Measurements from ENCODE around the gene RARRES1.
"Not testable (repeated sequence)": the region's sequence is repeated elsewhere in the genome, so short reads cannot be mapped to it uniquely, and the experiment has no call there.

RARRES1 gene

GRCh38 chr3:158733656-158734055 is 1.4 kb upstream of the RARRES1 start:
- no peak for DNase-seq

- DNase-seq, result no peak
Observed at GRCh38 chr3:158732856-158733200, 571 bp upstream of the RARRES1 start.

- DNase-seq, result no peak
Observed at GRCh38 chr3:158731486-158731885, 771 bp downstream of the RARRES1 start.

GRCh38 chr3:158728851-158729250 is 3.4 kb downstream of the RARRES1 start:
- no peak for DNase-seq

- no peak for DNase-seq
Observed at GRCh38 chr3:158728061-158728377, 4.2 kb downstream of the RARRES1 start.

- DNase-seq, result peak; percentile 36 to 70
Observed at GRCh38 chr3:158727206-158728060, 4.8 kb downstream of the RARRES1 start.

GRCh38 chr3:158725348-158726011 is 6.8 kb downstream of the RARRES1 start:
- DNase-seq, result no peak

- DNase-seq, result no peak
Observed at GRCh38 chr3:158723991-158724390, 8.3 kb downstream of the RARRES1 start.

GRCh38 chr3:158722108-158722507 is 10.1 kb downstream of the RARRES1 start:
- no peak for DNase-seq

GRCh38 chr3:158718490-158719170 is 13.6 kb downstream of the RARRES1 start:
- DNase-seq, result no peak

GRCh38 chr3:158717576-158717975 is 14.7 kb downstream of the RARRES1 start:
- DNase-seq, result no peak

GRCh38 chr3:158713094-158713499 is 19.2 kb downstream of the RARRES1 start:
- DNase-seq, result peak; percentile 18 to 27

- DNase-seq, result no peak
Observed at GRCh38 chr3:158712443-158712842, 19.8 kb downstream of the RARRES1 start.

- DNase-seq, result no peak
Observed at GRCh38 chr3:158711886-158712285, 20.4 kb downstream of the RARRES1 start.

- DNase-seq, result no peak
Observed at GRCh38 chr3:158710601-158711000, 21.7 kb downstream of the RARRES1 start.

- DNase-seq, result no peak
Observed at GRCh38 chr3:158709666-158710083, 22.6 kb downstream of the RARRES1 start.

- DNase-seq, result no peak
Observed at GRCh38 chr3:158703566-158703965, 28.7 kb downstream of the RARRES1 start.

GRCh38 chr3:158702815-158703481 is 29.3 kb downstream of the RARRES1 start:
- DNase-seq, result no peak

- no peak for DNase-seq
Observed at GRCh38 chr3:158701420-158702065, 30.7 kb downstream of the RARRES1 start.

- DNase-seq, result no peak
Observed at GRCh38 chr3:158700559-158700958, 31.7 kb downstream of the RARRES1 start.

- DNase-seq, result no peak
Observed at GRCh38 chr3:158696618-158697017, 35.6 kb downstream of the RARRES1 start.

GRCh38 chr3:158693866-158694456 is 38.3 kb downstream of the RARRES1 start:
- not testable (repeated sequence) for DNase-seq

All from hippocampal formation (tissue), 2 donors.